ENCODE results near the gene SUCLG1.

SUCLG1 gene

DNA sequence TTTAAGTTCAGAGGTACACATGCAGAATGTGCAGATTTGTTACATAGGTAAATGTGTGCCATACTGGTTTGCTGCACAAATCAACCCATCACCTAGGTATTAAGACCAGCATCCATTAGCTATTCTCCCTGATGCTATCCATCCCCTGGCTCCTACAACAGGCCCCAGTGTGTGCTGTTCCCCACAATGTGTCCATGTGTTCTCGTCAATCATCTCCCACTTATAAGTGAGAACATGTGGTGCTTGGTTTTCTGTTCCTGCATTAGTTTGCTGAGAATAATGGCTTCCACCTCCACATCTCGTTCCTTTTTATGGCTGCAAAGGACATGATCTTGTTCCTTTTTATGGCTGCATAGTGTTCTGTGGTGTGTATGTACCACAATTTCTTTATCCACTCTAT is 75.8 kb downstream of the SUCLG1 start:
- no peak overlapping the region for H3K4me3 ChIP-seq (ENCODE audit: low read length)
- no peak for DNase-seq (ENCODE audit: low read depth)
- TF ChIP-seq, protein P1, sequence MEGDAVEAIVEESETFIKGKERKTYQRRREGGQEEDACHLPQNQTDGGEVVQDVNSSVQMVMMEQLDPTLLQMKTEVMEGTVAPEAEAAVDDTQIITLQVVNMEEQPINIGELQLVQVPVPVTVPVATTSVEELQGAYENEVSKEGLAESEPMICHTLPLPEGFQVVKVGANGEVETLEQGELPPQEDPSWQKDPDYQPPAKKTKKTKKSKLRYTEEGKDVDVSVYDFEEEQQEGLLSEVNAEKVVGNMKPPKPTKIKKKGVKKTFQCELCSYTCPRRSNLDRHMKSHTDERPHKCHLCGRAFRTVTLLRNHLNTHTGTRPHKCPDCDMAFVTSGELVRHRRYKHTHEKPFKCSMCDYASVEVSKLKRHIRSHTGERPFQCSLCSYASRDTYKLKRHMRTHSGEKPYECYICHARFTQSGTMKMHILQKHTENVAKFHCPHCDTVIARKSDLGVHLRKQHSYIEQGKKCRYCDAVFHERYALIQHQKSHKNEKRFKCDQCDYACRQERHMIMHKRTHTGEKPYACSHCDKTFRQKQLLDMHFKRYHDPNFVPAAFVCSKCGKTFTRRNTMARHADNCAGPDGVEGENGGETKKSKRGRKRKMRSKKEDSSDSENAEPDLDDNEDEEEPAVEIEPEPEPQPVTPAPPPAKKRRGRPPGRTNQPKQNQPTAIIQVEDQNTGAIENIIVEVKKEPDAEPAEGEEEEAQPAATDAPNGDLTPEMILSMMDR (IDR thresholded peaks at IDR 0.05; ENCODE audit: insufficient read depth, low read depth, low read length, missing control alignments) = no peak

DNA sequence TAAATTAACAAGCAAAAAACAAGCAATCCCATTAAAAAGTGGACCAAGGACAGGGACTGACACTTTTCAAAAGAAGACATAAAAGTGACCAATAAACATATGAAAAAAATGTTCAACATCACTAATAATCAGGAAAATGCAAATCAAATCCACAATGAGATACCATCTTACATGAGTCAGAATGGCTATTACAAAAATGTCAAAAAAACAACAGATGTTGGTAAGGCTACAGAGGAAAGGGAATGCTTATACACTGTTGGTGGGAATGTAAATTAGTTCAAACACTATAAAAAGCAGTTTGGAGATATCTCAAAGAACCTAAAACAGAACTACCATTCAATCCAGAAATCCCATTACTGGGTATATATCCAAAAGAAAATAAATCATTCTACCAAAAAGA is 78.2 kb downstream of the SUCLG1 start:
- TF ChIP-seq, protein P1 (IDR thresholded peaks at IDR 0.05; ENCODE audit: insufficient read depth, low read depth, low read length, missing control alignments) = no peak
- DNase-seq (ENCODE audit: low read depth) = no peak
- no peak overlapping the region for H3K4me3 ChIP-seq (ENCODE audit: low read length)

DNA sequence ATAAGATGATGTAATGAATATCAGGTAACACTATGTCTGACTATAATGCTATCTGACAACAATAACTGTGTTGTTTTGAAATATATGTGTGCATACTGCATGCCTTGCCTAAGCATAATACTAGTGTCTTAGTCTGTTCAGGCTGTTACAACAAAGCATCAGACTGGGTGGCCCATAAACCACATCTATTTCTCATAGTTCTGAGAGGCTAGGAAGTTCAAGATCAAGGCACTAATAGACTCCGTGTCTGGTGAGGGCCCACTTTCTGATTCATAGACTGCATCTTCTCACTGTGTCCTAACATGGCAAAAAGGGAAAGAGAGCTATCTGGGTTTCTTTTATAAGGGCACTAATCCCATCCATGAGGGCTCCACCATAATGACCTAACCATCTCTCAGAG is 80.1 kb downstream of the SUCLG1 start:
- TF ChIP-seq, protein P1 (IDR thresholded peaks at IDR 0.05; ENCODE audit: insufficient read depth, low read depth, low read length, missing control alignments) = no peak
- DNase-seq (ENCODE audit: low read depth) = no peak
- H3K4me3 ChIP-seq (ENCODE audit: low read length) = no peak overlapping the region

DNA sequence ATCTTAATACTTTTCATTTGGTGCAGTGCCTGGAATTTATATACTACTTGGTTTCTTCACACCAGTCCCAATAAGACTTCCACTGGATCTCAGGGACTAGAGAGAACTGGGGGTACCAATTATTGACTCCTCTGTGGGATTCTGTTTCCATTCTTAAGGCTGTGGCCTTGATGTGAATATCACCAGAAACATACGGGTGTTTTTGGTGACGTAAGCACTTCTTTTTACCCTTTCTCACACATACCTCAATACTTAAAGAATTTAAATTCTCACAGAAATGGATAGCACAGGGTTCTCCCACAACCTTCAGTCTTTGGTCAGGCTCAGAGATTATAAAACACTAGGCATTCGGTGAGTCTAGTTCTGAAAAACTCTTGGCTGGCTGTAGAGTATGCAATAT is 84.1 kb downstream of the SUCLG1 start:
- DNase-seq (ENCODE audit: low read depth) = no peak
- no peak overlapping the region for H3K4me3 ChIP-seq (ENCODE audit: low read length)
- TF ChIP-seq, protein P1 (IDR thresholded peaks at IDR 0.05; ENCODE audit: insufficient read depth, low read depth, low read length, missing control alignments) = no peak

DNA sequence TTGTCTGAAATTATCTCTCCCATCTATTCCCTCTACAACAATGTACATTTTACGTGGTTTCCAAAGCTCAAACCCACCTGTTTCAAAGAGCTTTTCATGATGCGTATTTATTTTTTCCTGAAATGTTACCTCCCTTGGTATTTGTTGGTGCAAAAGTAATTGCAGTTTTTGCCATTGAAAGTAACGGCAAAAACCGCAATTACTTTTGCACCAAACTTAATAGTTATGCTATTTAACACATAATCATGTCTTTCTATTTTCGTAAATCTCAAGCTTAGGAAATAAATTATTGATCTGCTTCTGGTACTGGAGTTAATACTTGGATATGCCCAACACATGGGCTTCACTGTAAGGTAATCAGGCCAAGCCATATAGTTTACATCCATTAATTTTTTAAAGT is 85.2 kb downstream of the SUCLG1 start:
- H3K4me3 ChIP-seq (ENCODE audit: low read length) = no peak overlapping the region
- TF ChIP-seq, protein P1 (IDR thresholded peaks at IDR 0.05; ENCODE audit: insufficient read depth, low read depth, low read length, missing control alignments) = no peak
- no peak for DNase-seq (ENCODE audit: low read depth)

Measured in epithelial cell of esophagus (primary cell).